Loucy (cell line): ENCODE results near the gene CYP4F11.

Source experiments
- H2AFZ ChIP-seq: fragments of 200-600 bp; sonication (generic); 2 replicates; pipeline ENCODE4 v1.6.0; 2016; ENCODE audit warnings: antibody characterized with exemption, mild to moderate bottlenecking, low read length, moderate library complexity
- H3F3A ChIP-seq: fragments of 200-600 bp; 2 replicates; pipeline ENCODE4 v1.6.0; 2016; ENCODE audit warnings: antibody characterized with exemption, low read depth, mild to moderate bottlenecking
- H3K27me3 ChIP-seq: fragments of 200-600 bp; sonication (generic); 2 replicates; pipeline ENCODE4 v1.6.1; 2014; ENCODE audit warnings: low read length, mild to moderate bottlenecking; ENCODE audit not compliant: insufficient read depth, poor library complexity, severe bottlenecking
- H3K36me3 ChIP-seq: fragments of 200-600 bp; sonication (generic); 2 replicates; pipeline ENCODE4 v1.6.1; 2016; ENCODE audit warnings: low read length; ENCODE audit not compliant: insufficient read depth
- H3K4me1 ChIP-seq: fragments of 200-600 bp; sonication (generic); 2 replicates; pipeline ENCODE4 v1.5.1; 2014; ENCODE audit warnings: low read length, mild to moderate bottlenecking; ENCODE audit not compliant: insufficient read depth, poor library complexity, severe bottlenecking
- H3K4me2 ChIP-seq: fragments of 200-600 bp; sonication (generic); 2 replicates; pipeline ENCODE4 v1.6.0; 2014; ENCODE audit warnings: antibody characterized with exemption, low read length, low read depth, mild to moderate bottlenecking; ENCODE audit not compliant: poor library complexity, severe bottlenecking
- H3K4me3 ChIP-seq: fragments of 200-600 bp; sonication (generic); 2 replicates; pipeline ENCODE4 v1.5.1; 2014; ENCODE audit warnings: low read length, mild to moderate bottlenecking, mixed read lengths; ENCODE audit not compliant: poor library complexity, severe bottlenecking
- H3K79me2 ChIP-seq: fragments of 200-600 bp; sonication (generic); 2 replicates; pipeline ENCODE4 v1.6.1; 2014; ENCODE audit warnings: low read length; ENCODE audit not compliant: insufficient read depth
- H3K9ac ChIP-seq: fragments of 200-600 bp; sonication (generic); 2 replicates; pipeline ENCODE4 v1.6.0; 2014; ENCODE audit warnings: mild to moderate bottlenecking, low read depth, low read length, moderate library complexity; ENCODE audit not compliant: poor library complexity, severe bottlenecking
- H3K9me2 ChIP-seq: fragments of 200-600 bp; sonication (generic); replicated peaks from 2 replicates; pipeline ENCODE4 v1.6.1; 2016; ENCODE audit warnings: low read depth, low read length, mixed read lengths
- H3K9me3 ChIP-seq: fragments of 200-600 bp; sonication (generic); 2 replicates; pipeline ENCODE4 v1.6.1; 2014; ENCODE audit warnings: mild to moderate bottlenecking, antibody characterized with exemption, low read length, low read depth; ENCODE audit not compliant: insufficient read depth
- H4K20me1 ChIP-seq: fragments of 200-600 bp; sonication (generic); 2 replicates; pipeline ENCODE4 v1.6.0; 2014; ENCODE audit warnings: antibody characterized with exemption, low read length, mild to moderate bottlenecking; ENCODE audit not compliant: insufficient read depth, poor library complexity, severe bottlenecking
- CTCF ChIP-seq: fragments of 200-600 bp; sonication (generic); conservative IDR thresholded peaks from 2 replicates; pipeline ENCODE4 v1.5.1; 2014; ENCODE audit warnings: mild to moderate bottlenecking, antibody characterized with exemption, low read length
- EZH2phosphoT487 ChIP-seq: fragments of 200-600 bp; IDR thresholded peaks from 2 replicates; pipeline ENCODE4 v1.6.1; 2018; ENCODE audit warnings: antibody characterized with exemption, mild to moderate bottlenecking, moderate library complexity, borderline replicate concordance

Gene CYP4F11

GRCh38 chr19:15934332-15935078 lies at the start of gene CYP4F11:
Gene CYP4F11 (minus strand): TSS chr19:15934529. CDS start chr19:15934408, 121 bp downstream.
- Histone ChIP-seq H3K9me3 (peaks cover 10% of the 10 kb centered on the region; the same call in 1 of the 2 replicates), H3K4me1 (peaks cover 6% of the 10 kb centered on the region), H3F3A (no peaks in the 10 kb centered on the region), H3K9ac (no peak within 1 kb of the TSS), H3K36me3 (no peaks in the 10 kb centered on the region), H2AFZ (no peak within 1 kb of the TSS), H3K27me3 (no peaks in the 10 kb centered on the region), H3K4me3 (no peak within 1 kb of the TSS), H3K4me2 (no peak within 1 kb of the TSS), H3K9me2 (no peaks in the 10 kb centered on the region), H3K79me2 (no peaks in the 10 kb centered on the region), H4K20me1 (no peaks in the 10 kb centered on the region)
- TF ChIP-seq EZH2phosphoT487 (no peak), CTCF (no peak)

- Histone ChIP-seq H3K27me3 (no peaks in the 10 kb centered on the region), H2AFZ (no peak overlapping the region), H3K9me2 (no peaks in the 10 kb centered on the region), H3K9ac (no peak overlapping the region), H3K4me2 (no peak overlapping the region), H3K4me1 (no peaks in the 10 kb centered on the region), H3K79me2 (no peaks in the 10 kb centered on the region), H3F3A (no peaks in the 10 kb centered on the region), H4K20me1 (no peaks in the 10 kb centered on the region), H3K4me3 (no peak overlapping the region), H3K36me3 (no peaks in the 10 kb centered on the region), H3K9me3 (peaks cover 14% of the 10 kb centered on the region)
- no peak for TF ChIP-seq EZH2phosphoT487
- no peak for TF ChIP-seq CTCF
Measured at GRCh38 chr19:15979293-15979692, 45.0 kb upstream of the CYP4F11 start.

- Histone ChIP-seq H3K4me2 (no peak overlapping the region), H2AFZ (no peak overlapping the region), H3K9ac (no peak overlapping the region), H3K27me3 (no peaks in the 10 kb centered on the region), H3F3A (no peaks in the 10 kb centered on the region), H4K20me1 (no peaks in the 10 kb centered on the region), H3K9me2 (no peaks in the 10 kb centered on the region), H3K79me2 (no peaks in the 10 kb centered on the region), H3K36me3 (no peaks in the 10 kb centered on the region), H3K9me3 (peaks cover 8% of the 10 kb centered on the region; the same call in 1 of the 2 replicates), H3K4me1 (no peaks in the 10 kb centered on the region), H3K4me3 (no peak overlapping the region)
- TF ChIP-seq EZH2phosphoT487 = no peak
- TF ChIP-seq CTCF = no peak
Measured at GRCh38 chr19:15977690-15978089, 43.4 kb upstream of the CYP4F11 start.
